H1 (cell line): Measurements from ENCODE around the gene DUSP7. TPM values are rescaled to one million over a fixed set of nuclear protein-coding genes. Genes with fewer than 3 reads are reported as not detected.

Source experiments
- CTCF ChIA-PET: fragments of 300-600 bp; sonication (Branson Sonifier 250); formaldehyde crosslinking; loops from one replicate; lab custom pipeline; 2021; ENCODE audit not compliant: partially characterized antibody; lab: Charles Lee
- POLR2A ChIA-PET: fragments of 300-600 bp; sonication (Branson Sonifier 250); formaldehyde crosslinking; loops from one replicate; lab custom pipeline; 2021; ENCODE audit warnings: inconsistent platforms; ENCODE audit not compliant: partially characterized antibody; lab: Charles Lee
- DNase-seq, 2 experiments: peaks; one replicate each; pipeline versions ENCODE4 v3.0.0 to v3.0.0-alpha.2; 2010 to 2022; ENCODE audit warnings: low spot score in 2 of 2, low read depth in 1 of 2, mixed read lengths in 1 of 2
- FAIRE-seq: peaks from 2 replicates; lab custom pipeline; 2011; peaks lifted over from hg19 to GRCh38; lab: Jason Lieb, UNC
- H2AFZ ChIP-seq: 2 replicates; pipeline ENCODE4 v1.8.1; 2012; ENCODE audit warnings: low read length, inconsistent platforms
- H2AK5ac ChIP-seq: 2 replicates; pipeline ENCODE4 v1.6.1; 2013; ENCODE audit warnings: low read depth, low read length
- H2BK120ac ChIP-seq: replicated peaks from 2 replicates; pipeline ENCODE3; 2013; ENCODE audit warnings: low read depth, low read length, inconsistent platforms
- H2BK12ac ChIP-seq: 2 replicates; pipeline ENCODE4 v1.6.1; 2013; ENCODE audit warnings: low read depth, low read length
- H2BK15ac ChIP-seq: 2 replicates; pipeline ENCODE4 v1.6.1; 2013; ENCODE audit warnings: low read length
- H2BK20ac ChIP-seq: 2 replicates; pipeline ENCODE4 v1.6.1; 2013; ENCODE audit warnings: low read length
- H2BK5ac ChIP-seq: 2 replicates; pipeline ENCODE4 v1.6.1; 2013; ENCODE audit warnings: low read depth, low read length
- H3K14ac ChIP-seq: 2 replicates; pipeline ENCODE4 v1.6.1; 2013; ENCODE audit warnings: inconsistent platforms; ENCODE audit not compliant: insufficient read length
- H3K18ac ChIP-seq: 2 replicates; pipeline ENCODE4 v1.6.1; 2013; ENCODE audit warnings: low read length; ENCODE audit errors: extremely low read depth
- H3K23ac ChIP-seq: 2 replicates; pipeline ENCODE4 v1.6.1; 2013; ENCODE audit warnings: inconsistent platforms; ENCODE audit not compliant: insufficient read length
- H3K23me2 ChIP-seq: 2 replicates; pipeline ENCODE4 v1.6.1; 2013; ENCODE audit warnings: low read depth, low read length
- H3K27ac ChIP-seq: 2 replicates; pipeline ENCODE4 v1.6.1; 2011; ENCODE audit warnings: low read depth, low read length, inconsistent platforms
- H3K27me3 ChIP-seq, 4 experiments: replicated peaks in 1 of 4; 1 replicate in 1 of 4; 2 replicates in 3 of 4; pipeline versions ENCODE4 v1.6.1 to v1.8.1; 2011 to 2013; ENCODE audit warnings: low read length in 3 of 4, mild to moderate bottlenecking in 3 of 4, inconsistent platforms in 2 of 4, mixed read lengths in 2 of 4, moderate library complexity in 1 of 4; ENCODE audit not compliant: control insufficient read depth in 3 of 4, insufficient read depth in 3 of 4; ENCODE audit errors: extremely low read depth in 1 of 4
- H3K36me3 ChIP-seq, 4 experiments: 2 replicates each; pipeline versions ENCODE4 v1.6.1 to v1.8.1; 2011 to 2013; ENCODE audit warnings: mild to moderate bottlenecking in 4 of 4, low read length in 3 of 4, moderate library complexity in 2 of 4, control low read depth in 1 of 4, inconsistent platforms in 1 of 4; ENCODE audit not compliant: insufficient read depth in 4 of 4, control insufficient read depth in 2 of 4
- H3K4ac ChIP-seq: replicated peaks from 2 replicates; pipeline ENCODE3; 2013; ENCODE audit warnings: low read length, low read depth, mixed read lengths, inconsistent platforms; ENCODE audit not compliant: insufficient read length
- H3K4me1 ChIP-seq, 4 experiments: replicated peaks in 1 of 4; 1 replicate in 1 of 4; 2 replicates in 3 of 4; pipeline versions ENCODE4 v1.6.1 to v1.8.1; 2011 to 2013; ENCODE audit warnings: low read length in 3 of 4, inconsistent platforms in 2 of 4, mixed read lengths in 1 of 4; ENCODE audit not compliant: insufficient read depth in 4 of 4, control insufficient read depth in 3 of 4
- H3K4me2 ChIP-seq, 2 experiments: 2 replicates each; pipeline versions ENCODE4 v1.6.1 to v1.8.1; 2011 to 2013; ENCODE audit warnings: low read depth in 2 of 2, low read length in 2 of 2, control low read depth in 1 of 2, inconsistent platforms in 1 of 2, mild to moderate bottlenecking in 1 of 2; ENCODE audit not compliant: insufficient read depth in 1 of 2
- H3K4me3 ChIP-seq, 4 experiments: fragments of 200-600, 300-600 bp in 1 of 4; sonication (generic), shearing (Covaris generic), sonication (Bioruptor Twin) in 1 of 4; 2 replicates each; pipeline versions ENCODE4 v1.5.1 to v1.8.1; 2011 to 2016; ENCODE audit warnings: low read length in 4 of 4, low read depth in 3 of 4, control low read depth in 2 of 4, inconsistent platforms in 2 of 4, mild to moderate bottlenecking in 2 of 4, mixed read lengths in 1 of 4, moderate library complexity in 1 of 4; ENCODE audit not compliant: insufficient read depth in 2 of 4; ENCODE audit errors: extremely low read depth in 1 of 4
- H3K56ac ChIP-seq: replicated peaks from 2 replicates; pipeline ENCODE3; 2013; ENCODE audit warnings: low read depth, mild to moderate bottlenecking, mixed read lengths, low read length, inconsistent platforms; ENCODE audit not compliant: insufficient read length
- H3K79me1 ChIP-seq: 2 replicates; pipeline ENCODE4 v1.6.1; 2013; ENCODE audit warnings: low read depth, low read length, control low read depth
- H3K79me2 ChIP-seq, 2 experiments: 2 replicates each; pipeline versions ENCODE4 v1.6.1 to v1.8.1; 2012 to 2013; ENCODE audit warnings: low read length in 2 of 2, mild to moderate bottlenecking in 2 of 2, inconsistent platforms in 1 of 2; ENCODE audit not compliant: insufficient read depth in 2 of 2, control insufficient read depth in 1 of 2
- H3K9ac ChIP-seq, 4 experiments: replicated peaks in 1 of 4; 1 replicate in 1 of 4; 2 replicates in 3 of 4; pipeline versions ENCODE4 v1.6.1 to v1.8.1; 2011 to 2013; ENCODE audit warnings: low read depth in 3 of 4, low read length in 3 of 4, control low read depth in 2 of 4, mild to moderate bottlenecking in 2 of 4, moderate library complexity in 2 of 4, inconsistent platforms in 1 of 4; ENCODE audit errors: extremely low read depth in 1 of 4
- H3K9me3 ChIP-seq, 2 experiments: 2 replicates each; pipeline versions ENCODE4 v1.6.1 to v1.8.1; 2012 to 2013; ENCODE audit warnings: mild to moderate bottlenecking in 2 of 2, moderate library complexity in 2 of 2, control low read depth in 1 of 2, inconsistent platforms in 1 of 2, low read depth in 1 of 2, low read length in 1 of 2, mixed read lengths in 1 of 2; ENCODE audit not compliant: insufficient read depth in 2 of 2
- H4K20me1 ChIP-seq, 2 experiments: replicated peaks in 1 of 2; 2 replicates each; pipeline versions ENCODE3 to v1.8.1; 2011 to 2013; ENCODE audit warnings: inconsistent platforms in 2 of 2, low read length in 2 of 2, mild to moderate bottlenecking in 1 of 2; ENCODE audit not compliant: insufficient read depth in 2 of 2, control insufficient read depth in 1 of 2
- H4K5ac ChIP-seq: 2 replicates; pipeline ENCODE4 v1.6.1; 2013; ENCODE audit warnings: low read length, low read depth, mixed read lengths, inconsistent platforms; ENCODE audit not compliant: insufficient read length
- H4K8ac ChIP-seq: 2 replicates; pipeline ENCODE4 v1.8.0; 2013; ENCODE audit warnings: mild to moderate bottlenecking, moderate library complexity, low read length, inconsistent platforms; ENCODE audit not compliant: insufficient read depth; ENCODE audit errors: extremely low read depth
- H4K91ac ChIP-seq: replicated peaks from 2 replicates; pipeline ENCODE3; 2013; ENCODE audit warnings: low read length, mixed read lengths, inconsistent platforms; ENCODE audit not compliant: insufficient read length
- CHD1 ChIP-seq: IDR thresholded peaks from 2 replicates; pipeline ENCODE4 v1.6.1; 2012; ENCODE audit warnings: low read depth, low read length, improper control_type of control experiment
- EP300 ChIP-seq, 2 experiments: IDR thresholded peaks; 1 replicate in 1 of 2; 2 replicates in 1 of 2; pipeline ENCODE4 v1.6.1; 2011 to 2012; ENCODE audit warnings: low read depth in 2 of 2, low read length in 2 of 2, mild to moderate bottlenecking in 2 of 2, borderline replicate concordance in 1 of 2, inconsistent platforms in 1 of 2, moderate library complexity in 1 of 2
- HDAC6 ChIP-seq: IDR thresholded peaks from one replicate; pipeline ENCODE4 v1.7.1; 2012; ENCODE audit warnings: low read depth, mild to moderate bottlenecking, inconsistent platforms, low read length, moderate library complexity
- KDM1A ChIP-seq: fragments of 200-600, 300-600 bp; sonication (generic); IDR thresholded peaks from 2 replicates; pipeline ENCODE4 v1.7.1; 2016; ENCODE audit warnings: mild to moderate bottlenecking, low read length, borderline replicate concordance
- KDM5A ChIP-seq: fragments of 200-600 bp; IDR thresholded peaks from 2 replicates; pipeline ENCODE4 v1.7.1; 2012; ENCODE audit warnings: mild to moderate bottlenecking, low read length, inconsistent platforms, mixed read lengths
- NANOG ChIP-seq: IDR thresholded peaks from 2 replicates; pipeline ENCODE4 v1.6.1; 2011; ENCODE audit warnings: low read length, low read depth, mild to moderate bottlenecking, inconsistent platforms; ENCODE audit not compliant: insufficient read depth, poor library complexity, severe bottlenecking
- RXRA ChIP-seq: IDR thresholded peaks from 2 replicates; pipeline ENCODE4 v1.6.1; 2011; ENCODE audit warnings: low read depth, mild to moderate bottlenecking, low read length, moderate library complexity; ENCODE audit not compliant: insufficient read depth
- SIRT6 ChIP-seq: IDR thresholded peaks from one replicate; pipeline ENCODE4 v1.7.1; 2012; ENCODE audit warnings: low read length, inconsistent platforms
- SRF ChIP-seq: IDR thresholded peaks from 2 replicates; pipeline ENCODE4 v1.6.1; 2011; ENCODE audit warnings: mild to moderate bottlenecking, low read depth, low read length, moderate library complexity
- TBP ChIP-seq: IDR thresholded peaks from 2 replicates; pipeline ENCODE4 v1.6.1; 2011; ENCODE audit warnings: low read depth, low read length, improper control_type of control experiment
- TEAD4 ChIP-seq: IDR thresholded peaks from 2 replicates; pipeline ENCODE4 v1.6.1; 2012; ENCODE audit warnings: low read depth, low read length, inconsistent platforms, mixed read lengths
- USF2 ChIP-seq: IDR thresholded peaks from 2 replicates; pipeline ENCODE4 v1.6.1; 2011; ENCODE audit warnings: low read length, improper control_type of control experiment
- ZNF274 ChIP-seq: IDR thresholded peaks from 2 replicates; pipeline ENCODE4 v1.7.0; 2012; ENCODE audit warnings: low read length, borderline replicate concordance; ENCODE audit errors: extremely low read depth
- WGBS, 2 experiments: shearing (Covaris generic) in 1 of 2; methylation state at CpG; one replicate each; pipeline versions ENCODE4 v1.1.6 to v1.1.7; 2013 to 2015; ENCODE audit warnings: low lambda C conversion rate in 2 of 2, mixed read lengths in 2 of 2, inconsistent platforms in 1 of 2, low coverage in 1 of 2, missing lambda C conversion rate in 1 of 2; ENCODE audit not compliant: insufficient replicate concordance in 2 of 2, insufficient coverage in 1 of 2, insufficient read length in 1 of 2; ENCODE audit errors: extremely low coverage in 1 of 2, missing lambda C conversion rate in 1 of 2; 5-methylcytosine and 5-hydroxymethylcytosine counted together
- polyA plus RNA-seq, 7 experiments: library from polyadenylated mRNA; depleted of rRNA in 3 of 7; stranded (reverse) in 5 of 7; unstranded in 2 of 7; fragments of >200 nt in 5 of 7; fragments of 200-250 nt in 2 of 7; gene quantifications; 1 replicate in 5 of 7; 2 replicates in 1 of 7; 4 replicates in 1 of 7; pipeline versions ENCODE4 v1.2.1 to v1.2.3, GENCODE V29; 2011 to 2013; ENCODE audit warnings: missing spikeins in 2 of 7, mixed read lengths in 2 of 7
- total RNA-seq: library from RNA; stranded (reverse); fragmentation: NEBNext Ultra II Directional; extraction: Animal tissue kit (Norgen Biotek cat#: 25700); gene quantifications from 2 replicates; pipeline ENCODE4 v1.2.1, GENCODE V29; 2021

Gene DUSP7
- total and polyA plus RNA-seq, 2 of the 8 experiments (the other 6 are each of a cell fraction or from before 2014, with no cell fraction given): 19.4 to 24.9 TPM

- Histone ChIP-seq H4K91ac (no peak overlapping the region), H2AK5ac (no peak overlapping the region), H4K20me1 (peaks cover 0 to 2% of the 10 kb centered on the region in 2 experiments), H3K27ac (no peak overlapping the region), H3K79me1 (no peaks in the 10 kb centered on the region), H3K4me1 (no peaks in the 10 kb centered on the region), H3K36me3 (peaks cover 4 to 17% (median 12%) of the 10 kb centered on the region in 4 experiments; a peak in 7 of 8 replicates), H3K14ac (no peak overlapping the region), H3K4me2 (no peak overlapping the region), H3K4ac (no peak overlapping the region), H3K4me3 (no peak overlapping the region), H2AFZ (no peak overlapping the region), H3K79me2 (no peaks in the 10 kb centered on the region), H4K8ac (no peak overlapping the region), H2BK120ac (no peak overlapping the region), H2BK15ac (no peak overlapping the region), H3K18ac (no peak overlapping the region), H3K23ac (no peak overlapping the region), H4K5ac (no peak overlapping the region), H3K23me2 (no peaks in the 10 kb centered on the region), H2BK12ac (no peak overlapping the region), H2BK5ac (no peak overlapping the region), H3K27me3 (no peaks in the 10 kb centered on the region), H3K56ac (no peak overlapping the region), H3K9ac (no peak overlapping the region), H2BK20ac (no peak overlapping the region), H3K9me3 (no peaks in the 10 kb centered on the region)
- FAIRE-seq (no peak), DNase-seq (no peak)
- ChIA-PET CTCF (interaction anchor here (0.9 to 5.6 kb wide), 5 partner anchors 8 to 96 kb away, joined by 3 to 35 read pairs (median 4); no protein-coding TSS in a partner anchor), POLR2A (interaction anchor here (1.0 to 1.5 kb wide), 2 partner anchors 22 to 104 kb away, joined by 3 read pairs; partner anchors contain the start of gene RPL29)
- 82% methylated on average over 3 of the region's 3 CpGs; no CpG with 5 or more reads in 1 of the 2 experiments for WGBS, 2 experiments
- TF ChIP-seq EP300 (IDR thresholded peaks at IDR 0.05; ENCODE audit: borderline replicate concordance in 1 of 2, low read depth in 2 of 2, low read length in 2 of 2) (no peak), USF2 (no peak), SRF (no peak), KDM1A (no peak), NANOG (no peak), HDAC6 (no peak), TEAD4 (no peak), CHD1 (no peak), RXRA (no peak), ZNF274 (no peak), TBP (no peak), SIRT6 (no peak), KDM5A (no peak)
These were observed 42.6 kb upstream of the DUSP7 start for GRCh38 chr3:52099001-52099401.
